ENCODE data around the gene LGR4. TPM values are rescaled to one million over a fixed set of nuclear protein-coding genes. Genes with fewer than 3 reads are reported as not detected.

LGR4 gene
- total and polyA plus RNA-seq, 2 donors from 2014 or later, result 22.7 to 109 TPM

- intact Hi-C loops (cut with DNase I), result no loop called here
- Histone ChIP-seq H3K27ac (ENCODE audit: low read depth in 2 of 2, low read length in 2 of 2) (no peak overlapping the region), H3K36me3 (ENCODE audit: control insufficient read depth in 2 of 3, insufficient read depth in 3 of 3, low read length in 3 of 3) (peaks cover 0 to 34% (median 16%) of the 10 kb centered on the region in 3 donors), H3K9me3 (ENCODE audit: control insufficient read depth in 2 of 3, insufficient read depth in 1 of 3, low read length in 3 of 3) (no peaks in the 10 kb centered on the region), H3K27me3 (ENCODE audit: control insufficient read depth, insufficient read depth, low read length) (no peaks in the 10 kb centered on the region), H3K4me1 (ENCODE audit: control insufficient read depth in 2 of 3, insufficient read depth in 2 of 3, low read depth in 1 of 3, low read length in 3 of 3) (no peaks in the 10 kb centered on the region), H3K4me3 (ENCODE audit: low read length in 3 of 3) (no peak overlapping the region), H3K9ac (ENCODE audit: low read length in 3 of 3) (no peak overlapping the region)
- DNase-seq (no peak), FAIRE-seq (no peak)
- TF ChIP-seq CTCF (IDR thresholded peaks at IDR 0.05; ENCODE audit: borderline replicate concordance, extremely low read depth, insufficient read depth), result no peak
These were observed 98.6 kb downstream of the LGR4 start for GRCh38 chr11:27373856-27374602.

GRCh38 chr11:27373392-27373791 lies 99.2 kb downstream of the LGR4 start:
- Histone ChIP-seq H3K4me1 (ENCODE audit: control insufficient read depth in 2 of 3, insufficient read depth in 2 of 3, low read depth in 1 of 3, low read length in 3 of 3) (no peaks in the 10 kb centered on the region), H3K36me3 (ENCODE audit: control insufficient read depth in 2 of 3, insufficient read depth in 3 of 3, low read length in 3 of 3) (peaks cover 0 to 37% (median 11%) of the 10 kb centered on the region in 3 donors), H3K27me3 (ENCODE audit: control insufficient read depth, insufficient read depth, low read length) (no peaks in the 10 kb centered on the region), H3K27ac (ENCODE audit: low read depth in 2 of 2, low read length in 2 of 2) (no peak overlapping the region), H3K4me3 (ENCODE audit: low read length in 3 of 3) (no peak overlapping the region), H3K9ac (ENCODE audit: low read length in 3 of 3) (no peak overlapping the region), H3K9me3 (ENCODE audit: control insufficient read depth in 2 of 3, insufficient read depth in 1 of 3, low read length in 3 of 3) (no peaks in the 10 kb centered on the region)
- FAIRE-seq, result no peak
- TF ChIP-seq CTCF (IDR thresholded peaks at IDR 0.05; ENCODE audit: borderline replicate concordance, extremely low read depth, insufficient read depth), result no peak
- no peak for DNase-seq
- intact Hi-C loops (cut with DNase I), result no loop called here

GRCh38 chr11:27372164-27372563 lies 100.4 kb downstream of the LGR4 start:
- Histone ChIP-seq H3K9ac (ENCODE audit: low read length in 3 of 3) (no peak overlapping the region), H3K36me3 (ENCODE audit: control insufficient read depth in 2 of 3, insufficient read depth in 3 of 3, low read length in 3 of 3) (peaks cover 0 to 47% (median 11%) of the 10 kb centered on the region in 3 donors), H3K4me3 (ENCODE audit: low read length in 3 of 3) (no peak overlapping the region), H3K4me1 (ENCODE audit: control insufficient read depth in 2 of 3, insufficient read depth in 2 of 3, low read depth in 1 of 3, low read length in 3 of 3) (no peaks in the 10 kb centered on the region), H3K27ac (ENCODE audit: low read depth in 2 of 2, low read length in 2 of 2) (no peak overlapping the region), H3K27me3 (ENCODE audit: control insufficient read depth, insufficient read depth, low read length) (no peaks in the 10 kb centered on the region), H3K9me3 (ENCODE audit: control insufficient read depth in 2 of 3, insufficient read depth in 1 of 3, low read length in 3 of 3) (no peaks in the 10 kb centered on the region)
- TF ChIP-seq CTCF (IDR thresholded peaks at IDR 0.05; ENCODE audit: borderline replicate concordance, extremely low read depth, insufficient read depth), result no peak
- intact Hi-C loops (cut with DNase I), result no loop called here
- no peak for FAIRE-seq
- no peak for DNase-seq

All from kidney (tissue), 14 donors.